Fibroblast of mammary gland (primary cell): Measurements from ENCODE around the gene RAG1.

Experiments used
- DNase-seq: peaks from one replicate; pipeline ENCODE4 v3.0.0-alpha.2; 2010; ENCODE audit warnings: low read depth
- H3K4me3 ChIP-seq: 2 replicates; pipeline ENCODE4 v1.5.1; 2011; ENCODE audit warnings: low read depth, mild to moderate bottlenecking, low read length, moderate library complexity; ENCODE audit not compliant: control insufficient read depth
- CTCF ChIP-seq: conservative IDR thresholded peaks from 2 replicates; pipeline ENCODE4 v1.5.1; 2011; ENCODE audit warnings: low read depth, low read length, inconsistent platforms; ENCODE audit not compliant: control insufficient read depth, insufficient read depth

Gene RAG1

GRCh38 chr11:36588099-36588498 is 20.3 kb downstream of the RAG1 start:
- TF ChIP-seq CTCF = no peak
- H3K4me3 ChIP-seq = no peak overlapping the region
- no peak for DNase-seq

- DNase-seq = no peak
- H3K4me3 ChIP-seq = no peak overlapping the region
- no peak for TF ChIP-seq CTCF
These were observed 22.7 kb downstream of the RAG1 start for GRCh38 chr11:36590513-36590912.

- DNase-seq = no peak
- no peak overlapping the region for H3K4me3 ChIP-seq
- no peak for TF ChIP-seq CTCF
These were observed 23.6 kb downstream of the RAG1 start for GRCh38 chr11:36591433-36591832.

GRCh38 chr11:36594316-36594989 is 26.6 kb downstream of the RAG1 start, which contains the start of gene IFTAP:
IFTAP (plus strand) TSS chr11:36594502; CDS start chr11:36610104, 15,602 bp downstream.
- TF ChIP-seq CTCF = no peak
- DNase-seq = peak; percentile 91
- H3K4me3 ChIP-seq = peak within 1 kb of the TSS; percentile 93

- no peak for DNase-seq
- no peak for TF ChIP-seq CTCF
- H3K4me3 ChIP-seq = no peak overlapping the region
These were observed 29.1 kb downstream of the RAG1 start for GRCh38 chr11:36596880-36597279.

- TF ChIP-seq CTCF = no peak
- no peak for DNase-seq
- no peak within 1 kb of the TSS for H3K4me3 ChIP-seq
These were observed 30.2 kb downstream of the RAG1 start, which contains the start of gene RAG2 for GRCh38 chr11:36598051-36598450. RAG2 (minus strand) TSS chr11:36598236; CDS start chr11:36594168, 4,068 bp downstream.
